OCI-LY7 (cell line): ENCODE results near the gene SYTL2. TPM values are rescaled to one million over a fixed set of nuclear protein-coding genes. Genes with fewer than 3 reads are reported as not detected.

Experiments
- BruUV-seq: library from RNA; stranded (reverse); fragments of 400-500 nt; replicated peaks from 2 replicates; lab custom pipeline; 2021; lab: Mats Ljungman, UMichigan
- CTCF ChIA-PET: fragments of 300-600 bp; sonication (Branson Sonifier 250); formaldehyde crosslinking; loops from one replicate; lab custom pipeline; 2022; ENCODE audit warnings: antibody characterized with exemption; ENCODE audit not compliant: unreplicated experiment; lab: Charles Lee
- POLR2A ChIA-PET: fragments of 300-600 bp; sonication (Branson Sonifier 250); formaldehyde crosslinking; loops from one replicate; lab custom pipeline; 2022; ENCODE audit warnings: antibody characterized with exemption; lab: Charles Lee
- DNase-seq: peaks from one replicate; pipeline ENCODE4 v3.0.0-alpha.2; 2015; ENCODE audit warnings: low spot score
- H2AFZ ChIP-seq: fragments of 200-600 bp; sonication (generic), shearing (Covaris generic); 2 replicates; pipeline ENCODE4 v1.6.1; 2014; ENCODE audit warnings: mild to moderate bottlenecking, antibody characterized with exemption, low read length, moderate library complexity
- H3K27ac ChIP-seq: fragments of 200-600 bp; sonication (generic); 2 replicates; pipeline ENCODE4 v1.5.1; 2014; ENCODE audit warnings: mixed run types, low read depth, mild to moderate bottlenecking, moderate library complexity, low read length, inconsistent platforms; ENCODE audit not compliant: poor library complexity, severe bottlenecking
- H3K36me3 ChIP-seq: fragments of 200-600 bp; sonication (generic); 2 replicates; pipeline ENCODE4 v1.6.1; 2014; ENCODE audit warnings: mild to moderate bottlenecking, antibody characterized with exemption, low read length, moderate library complexity, mixed read lengths; ENCODE audit not compliant: insufficient read depth
- H3K4me1 ChIP-seq: fragments of 200-600 bp; sonication (generic); 2 replicates; pipeline ENCODE4 v1.5.1; 2014; ENCODE audit warnings: mild to moderate bottlenecking, low read length; ENCODE audit not compliant: insufficient read depth, poor library complexity, severe bottlenecking
- H3K4me2 ChIP-seq: fragments of 200-600 bp; sonication (generic); 2 replicates; pipeline ENCODE4 v1.6.1; 2014; ENCODE audit warnings: mild to moderate bottlenecking, low read length
- H3K4me3 ChIP-seq: fragments of 200-600 bp; sonication (generic); 2 replicates; pipeline ENCODE4 v1.5.1; 2014; ENCODE audit warnings: mild to moderate bottlenecking, low read depth, low read length; ENCODE audit not compliant: poor library complexity, severe bottlenecking
- H3K79me2 ChIP-seq: fragments of 200-600 bp; sonication (generic); 2 replicates; pipeline ENCODE4 v1.6.1; 2016; ENCODE audit warnings: low read depth, mild to moderate bottlenecking, low read length, moderate library complexity, mixed read lengths; ENCODE audit not compliant: insufficient read depth
- H3K9me2 ChIP-seq: fragments of 200-600 bp; sonication (generic); 2 replicates; pipeline ENCODE4 v1.6.1; 2016; ENCODE audit warnings: mild to moderate bottlenecking, low read length, mixed read lengths; ENCODE audit not compliant: insufficient read depth
- H3K9me3 ChIP-seq: fragments of 200-600 bp; sonication (generic); 2 replicates; pipeline ENCODE4 v1.6.1; 2014; ENCODE audit warnings: mild to moderate bottlenecking, mixed run types, low read length, mixed read lengths
- H4K20me1 ChIP-seq: fragments of 200-600 bp; sonication (generic); 2 replicates; pipeline ENCODE4 v1.6.1; 2014; ENCODE audit warnings: mild to moderate bottlenecking, antibody characterized with exemption, low read length, moderate library complexity, mixed read lengths; ENCODE audit not compliant: insufficient read depth
- CTCF ChIP-seq: fragments of 200-600 bp; sonication (generic); conservative IDR thresholded peaks from 2 replicates; pipeline ENCODE4 v1.5.1; 2014; ENCODE audit warnings: mild to moderate bottlenecking, antibody characterized with exemption, low read length, moderate library complexity, mixed read lengths
- EZH2phosphoT487 ChIP-seq: fragments of 200-600 bp; sonication (generic); IDR thresholded peaks from 2 replicates; pipeline ENCODE4 v1.6.1; 2018; ENCODE audit warnings: low read depth, borderline replicate concordance, mild to moderate bottlenecking, mixed run types, antibody characterized with exemption, low read length, moderate library complexity, mixed read lengths
- intact Hi-C: fragments of 100-400 bp; cut with micrococcal nuclease; formaldehyde crosslinking; loops from one replicate; pipeline ENCODE4 v1.10.0; 2022; ENCODE audit not compliant: unreplicated experiment
- total RNA-seq, 2 experiments: library from RNA; depleted of rRNA in 1 of 2; stranded (reverse); fragments of >200 nt in 1 of 2; shearing (Covaris generic) in 1 of 2; gene quantifications; 2 replicates each; pipeline ENCODE4 v1.2.3, GENCODE V29; 2014 to 2022

Gene SYTL2
- total RNA-seq, 2 experiments from 2014 or later, result 2.6 to 5.1 TPM

GRCh38 chr11:85857098-85857497, 46.2 kb upstream of the SYTL2 start:
- Histone ChIP-seq H3K27ac (no peak overlapping the region), H3K4me3 (no peak overlapping the region), H3K9me3 (no peaks in the 10 kb centered on the region), H4K20me1 (no peaks in the 10 kb centered on the region), H3K4me2 (no peak overlapping the region), H3K36me3 (no peaks in the 10 kb centered on the region), H3K79me2 (no peaks in the 10 kb centered on the region), H3K4me1 (peaks cover 10% of the 10 kb centered on the region), H2AFZ (no peak overlapping the region), H3K9me2 (no peaks in the 10 kb centered on the region)
- ChIA-PET CTCF (no interaction called here), POLR2A (no interaction called here)
- intact Hi-C loops, result loop anchor here (5.0 to 10.0 kb wide), 2 partner anchors 360 to 748 kb away; no protein-coding TSS in a partner anchor
- TF ChIP-seq CTCF (no peak), EZH2phosphoT487 (no peak)
- no TSS peak for BruUV-seq
- no peak for DNase-seq

- Histone ChIP-seq H3K79me2 (no peaks in the 10 kb centered on the region), H3K27ac (no peak within 1 kb of the TSS), H3K4me2 (peak within 1 kb of the TSS; percentile 70), H3K9me2 (no peaks in the 10 kb centered on the region), H3K36me3 (no peaks in the 10 kb centered on the region), H3K4me3 (peak within 1 kb of the TSS; percentile 65), H3K9me3 (no peaks in the 10 kb centered on the region), H2AFZ (peak within 1 kb of the TSS; percentile 91), H3K4me1 (peaks cover 10% of the 10 kb centered on the region), H4K20me1 (no peaks in the 10 kb centered on the region)
- POLR2A ChIA-PET, result interaction anchor here (1.1 to 1.2 kb wide), 2 partner anchors 10 to 186 kb away, joined by 3 to 7 read pairs; no protein-coding TSS in a partner anchor
- no peak for TF ChIP-seq CTCF
- no peak for TF ChIP-seq EZH2phosphoT487
- no TSS peak for BruUV-seq
- CTCF ChIA-PET, result interaction anchor here (0.7 to 1.5 kb wide), 2 partner anchors 150 to 338 kb away, joined by 3 to 4 read pairs; no protein-coding TSS in a partner anchor
- no peak for DNase-seq
- intact Hi-C loops, result loop anchor here (2.0 to 10.0 kb wide), 4 partner anchors 338 to 964 kb away; no protein-coding TSS in a partner anchor
Observed at GRCh38 chr11:85855341-85855656, 44.4 kb upstream of the SYTL2 start, which contains the start of gene CCDC83. CCDC83 (plus strand) TSS chr11:85855383; CDS start chr11:85865124, 9,741 bp downstream.
